ENCODE data around the gene AGPAT1. TPM values are rescaled to one million over a fixed set of nuclear protein-coding genes. Genes with fewer than 3 reads are reported as not detected.

The AGPAT1 gene
- total and polyA plus RNA-seq, 10 of the 15 experiments (the other 5 are each of a cell fraction or from before 2014, with no cell fraction given) = 13.9 to 39.5 (median 24.7) TPM

GRCh38 chr6:32153564-32154513, 22.0 kb downstream of the AGPAT1 start, which contains the start of gene PPT2 (continued):
- TF ChIP-seq BCLAF1 (IDR thresholded peaks at IDR 0.05) (peak; percentile 80), MEF2B (IDR thresholded peaks at IDR 0.05; ENCODE audit: partially characterized antibody, poor library complexity, severe bottlenecking) (peak; percentile 76), RB1 (IDR thresholded peaks at IDR 0.05; ENCODE audit: borderline replicate concordance) (no peak), FOS (IDR thresholded peaks at IDR 0.05; ENCODE audit: borderline replicate concordance, extremely low read depth, insufficient read length) (no peak), RCOR1 (conservative IDR thresholded peaks at IDR 0.05; ENCODE audit: low read depth, low read length) (no peak), BACH1 (IDR thresholded peaks at IDR 0.05; ENCODE audit: borderline replicate concordance) (no peak), CREM (IDR thresholded peaks at IDR 0.05; ENCODE audit: low read depth) (peak; percentile 97), ATF7 (IDR thresholded peaks at IDR 0.05; ENCODE audit: low read depth) (peak; percentile 96), RELB (IDR thresholded peaks at IDR 0.05; ENCODE audit: low read depth) (0 out of 2 replicates have a peak, but pooled peaks have one; percentile 9), STAT1 (conservative IDR thresholded peaks at IDR 0.05) (no peak), PBX3 (IDR thresholded peaks at IDR 0.05; ENCODE audit: insufficient replicate concordance, low read depth, low read length) (no peak), NBN (IDR thresholded peaks at IDR 0.05) (peak; percentile 50; the same call in 1 of the 2 replicates), GABPA (IDR thresholded peaks at IDR 0.05; ENCODE audit: low read depth) (peak; percentile 75), TCF12 (IDR thresholded peaks at IDR 0.05; ENCODE audit: low read depth, low read length) (no peak), SUPT20H (IDR thresholded peaks at IDR 0.05; ENCODE audit: borderline replicate concordance, control insufficient read depth, low read depth, low read length) (no peak), MTA3 (IDR thresholded peaks at IDR 0.05; ENCODE audit: borderline replicate concordance, low read length) (no peak), ZBTB40 (IDR thresholded peaks at IDR 0.05; ENCODE audit: borderline replicate concordance) (peak; percentile 62), TARDBP (IDR thresholded peaks at IDR 0.05; ENCODE audit: borderline replicate concordance) (no peak)

Measured in GM12878 (cell line).